Activated T-cell treated with anti-CD3 and anti-CD28 coated beads for 4 hours (primary cell): Measurements from ENCODE around the gene HOXB13.

ENCODE experiments used
- DNase-seq: peaks from one replicate; pipeline ENCODE4 v3.0.0-alpha.2; 2020

The HOXB13 gene

DNA sequence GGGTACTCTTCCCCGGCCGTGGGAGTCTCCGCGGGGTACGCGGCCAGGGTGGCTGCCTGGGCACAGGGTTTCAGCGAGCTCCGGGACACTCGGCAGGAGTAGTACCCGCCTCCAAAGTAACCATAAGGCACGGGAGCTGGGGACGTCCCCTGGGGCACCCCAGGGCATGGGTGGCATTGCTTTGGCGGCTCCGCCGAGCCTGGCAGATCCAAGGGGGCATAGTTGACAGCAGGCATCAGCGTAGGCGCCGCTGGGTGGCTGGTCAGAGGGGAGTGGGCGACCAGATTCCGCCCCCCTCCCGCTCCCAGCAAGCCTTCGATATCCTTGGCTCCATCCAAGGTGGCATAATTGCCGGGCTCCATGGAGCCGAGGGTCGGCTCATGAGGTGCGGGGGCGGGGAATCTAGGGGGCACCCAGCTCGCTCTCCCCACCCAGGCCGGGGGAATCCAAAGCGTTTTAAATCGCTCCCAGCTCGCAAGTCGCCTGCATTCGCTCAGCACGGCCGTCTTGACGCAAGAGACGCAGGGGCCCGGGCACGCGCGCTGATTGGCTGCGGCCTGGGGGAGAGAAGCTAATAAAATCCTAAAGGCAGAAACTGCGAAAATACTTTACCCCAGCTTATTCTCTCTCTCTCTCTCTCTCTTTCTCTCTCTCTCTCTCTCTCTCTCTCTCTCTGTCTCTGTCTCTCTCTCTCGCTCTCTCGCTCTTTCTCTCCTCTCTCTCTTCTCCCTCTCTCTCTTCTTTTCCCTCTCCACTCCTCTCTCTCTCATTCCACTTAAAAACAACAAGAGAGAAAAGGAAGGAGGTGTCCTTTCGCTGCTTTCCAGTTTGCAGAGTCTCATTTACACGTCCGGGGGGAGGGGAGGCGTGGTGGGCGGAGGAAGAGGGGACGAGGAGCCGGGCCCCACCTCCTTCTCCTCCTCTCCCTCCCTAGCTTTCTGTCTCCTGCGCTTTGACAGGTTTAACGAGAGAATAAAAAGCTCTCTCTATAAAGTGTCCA lies at the start of gene HOXB13:
TSS of gene HOXB13 (minus strand) at position 519 of the 1,000 bp plus-strand sequence. CDS start at position 362, 157 bp downstream.
- peak; percentile 21 for DNase-seq

DNA sequence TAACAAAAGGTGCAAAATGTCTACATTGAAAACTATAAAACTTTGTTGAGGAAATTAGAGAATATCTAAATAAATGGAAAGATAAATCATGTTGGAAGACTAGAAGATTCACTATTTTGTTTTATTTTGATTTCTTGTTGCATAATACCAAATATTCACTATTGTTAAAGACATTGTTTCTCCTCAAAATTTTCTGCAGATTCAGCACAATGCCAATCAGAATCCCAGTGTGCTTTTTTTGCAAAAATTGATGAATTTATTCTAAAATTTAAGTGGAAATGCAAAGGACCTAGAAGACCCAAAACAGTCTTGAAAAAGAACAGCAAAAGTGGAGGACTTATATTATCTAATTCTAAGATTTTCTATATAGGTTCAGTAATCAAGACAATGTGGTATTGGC lies 48.1 kb upstream of the HOXB13 start:
- no peak for DNase-seq

DNA sequence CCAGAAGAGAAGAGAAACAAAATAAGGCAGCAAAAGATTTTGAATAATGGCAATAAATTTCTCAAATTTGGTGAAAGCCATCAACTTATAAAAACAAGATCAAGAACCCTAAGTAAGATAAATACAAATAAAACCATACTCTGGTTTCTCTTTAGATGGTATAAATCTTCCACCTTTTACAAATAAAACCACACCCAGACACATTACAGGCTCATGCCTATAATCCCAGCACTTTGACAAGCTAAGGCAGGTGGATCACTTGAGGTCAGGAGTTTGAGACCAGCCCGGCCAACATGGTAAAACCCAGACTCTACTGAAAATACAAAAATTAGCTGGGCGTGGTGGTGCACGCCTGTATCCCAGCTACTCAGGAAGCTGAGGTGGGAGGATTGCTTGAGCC lies 44.7 kb upstream of the HOXB13 start:
- DNase-seq, result no peak

DNA sequence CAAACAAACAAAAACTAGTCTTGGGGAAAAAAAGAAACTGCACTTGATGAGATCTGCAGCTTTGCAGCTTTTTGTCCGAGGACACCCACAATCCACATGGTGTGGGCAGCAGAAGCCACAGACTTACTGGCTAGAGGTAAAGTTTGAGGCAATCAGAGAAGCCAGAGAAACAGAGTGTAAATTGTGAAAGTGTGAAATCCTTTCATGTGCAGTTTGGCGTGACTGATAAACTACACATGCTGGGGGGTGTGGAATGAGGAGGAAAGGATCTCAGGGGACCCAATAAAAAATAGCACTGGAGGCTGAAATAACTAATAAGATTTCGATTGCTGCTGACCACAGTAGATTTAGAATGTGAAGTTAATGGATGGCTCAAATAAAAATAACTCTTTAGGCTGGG lies 42.4 kb upstream of the HOXB13 start:
- DNase-seq, result no peak

DNA sequence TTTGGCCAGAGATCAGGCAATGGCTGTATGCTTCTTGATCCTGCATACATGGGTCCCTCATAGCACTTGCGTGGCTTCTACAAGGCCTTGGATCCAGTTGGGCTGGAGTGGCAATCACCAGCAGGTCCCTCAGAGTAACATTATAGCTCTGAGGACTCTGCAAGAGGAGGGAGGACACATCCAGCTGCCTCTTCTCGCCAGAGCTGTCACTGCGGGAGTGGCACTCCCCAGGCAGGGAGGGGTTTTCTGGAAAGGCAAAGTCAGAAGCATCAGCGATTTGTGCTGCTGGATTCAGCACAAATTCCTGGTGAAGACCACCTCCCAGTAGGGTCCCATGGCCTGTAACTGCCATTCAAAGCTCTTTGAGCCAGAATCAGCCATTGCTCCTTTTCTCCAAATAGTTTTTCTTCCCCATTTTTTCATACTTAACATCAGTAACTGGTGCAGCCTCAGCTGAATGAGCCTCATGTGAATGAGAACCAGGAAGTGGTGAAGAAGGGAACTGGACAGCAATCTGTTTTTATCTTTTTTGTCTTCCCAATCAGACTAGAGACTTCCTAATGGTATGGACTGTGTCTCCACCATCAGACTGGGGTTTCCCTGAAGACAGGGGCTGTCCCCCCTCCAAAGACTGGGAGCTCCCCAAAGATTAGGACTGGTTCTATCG lies 40.6 kb upstream of the HOXB13 start:
- DNase-seq, result no peak

DNA sequence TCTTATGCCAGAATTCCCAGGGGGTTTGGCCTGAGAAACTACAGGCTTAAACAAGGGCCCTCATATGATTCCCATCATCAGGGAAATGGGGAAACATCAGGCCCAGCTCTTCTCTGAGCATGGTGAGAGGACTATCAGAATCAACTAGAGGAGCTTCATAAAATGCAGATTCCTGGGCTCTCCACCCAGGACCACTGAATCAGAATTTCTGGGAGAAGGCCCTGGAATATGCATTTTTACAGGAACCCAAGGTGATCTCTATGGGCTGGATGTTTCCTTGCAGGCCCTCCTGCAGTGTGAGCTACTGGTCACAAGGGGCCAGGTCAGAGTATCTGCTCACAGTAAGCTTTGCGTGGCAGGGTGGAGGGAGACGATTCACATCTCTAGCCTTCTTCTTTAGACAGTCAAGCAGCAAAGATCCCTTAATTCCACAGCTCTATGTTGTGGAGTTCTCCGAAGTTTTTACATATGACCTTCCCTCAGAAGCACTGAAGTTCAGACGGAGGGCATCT lies 38.8 kb upstream of the HOXB13 start:
- no peak for DNase-seq

DNA sequence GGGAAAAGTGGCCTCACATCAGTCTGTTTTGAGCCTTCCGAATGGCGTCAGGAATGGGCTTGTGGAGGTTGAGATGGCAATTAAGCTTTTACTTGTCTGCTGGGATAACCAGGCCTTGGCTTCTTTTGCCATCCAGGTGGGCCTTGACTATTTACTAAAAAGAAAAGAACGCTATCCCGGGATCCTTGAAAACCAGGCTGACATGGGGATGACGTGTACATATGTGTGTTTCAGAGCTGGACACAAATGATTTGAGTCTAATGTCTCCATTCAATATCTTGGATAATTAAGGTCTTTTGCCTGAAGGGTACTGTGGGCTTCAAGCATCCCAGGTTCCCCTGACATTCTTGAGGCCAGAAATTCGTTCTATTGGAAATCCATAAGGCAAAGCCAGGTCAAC lies 32.6 kb upstream of the HOXB13 start:
- no peak for DNase-seq

DNA sequence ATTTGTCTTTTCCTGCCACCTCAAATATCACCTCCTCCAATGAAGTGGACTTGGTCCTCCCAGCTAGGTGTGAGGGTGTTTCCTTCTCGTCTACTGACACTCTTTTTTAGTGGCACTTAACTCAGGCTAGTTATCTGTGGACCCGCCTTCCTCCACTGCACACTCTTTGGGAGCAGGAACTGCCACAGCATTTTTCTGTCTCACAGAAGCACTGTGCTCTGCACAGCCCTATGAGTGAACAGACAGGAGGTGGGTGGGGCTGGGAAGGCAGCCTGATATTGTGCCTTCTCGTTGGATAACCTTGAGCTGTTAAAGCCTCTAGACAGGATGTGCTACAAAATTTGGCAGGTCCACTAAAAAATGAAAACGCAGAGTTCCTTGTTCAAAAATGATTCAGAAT lies 31.9 kb upstream of the HOXB13 start:
- DNase-seq, result no peak

DNA sequence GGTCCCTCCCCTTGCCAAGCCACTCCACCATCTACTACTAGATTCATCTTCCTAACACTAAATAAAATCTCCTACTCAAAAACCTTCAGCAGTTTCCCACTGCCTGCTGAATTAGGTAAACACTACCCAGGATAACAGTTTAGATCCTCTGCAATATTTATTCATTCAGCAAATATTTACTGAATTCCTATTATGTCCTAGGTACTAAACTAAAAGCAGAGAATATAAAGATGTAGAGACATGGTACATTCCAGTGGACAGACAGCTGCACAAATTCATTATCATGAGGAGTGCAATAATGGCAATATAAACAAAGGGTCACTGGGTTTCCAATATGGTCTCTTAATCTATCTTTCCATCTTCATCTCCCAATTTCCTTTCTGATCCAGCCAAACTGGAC lies 30.7 kb upstream of the HOXB13 start:
- no peak for DNase-seq

DNA sequence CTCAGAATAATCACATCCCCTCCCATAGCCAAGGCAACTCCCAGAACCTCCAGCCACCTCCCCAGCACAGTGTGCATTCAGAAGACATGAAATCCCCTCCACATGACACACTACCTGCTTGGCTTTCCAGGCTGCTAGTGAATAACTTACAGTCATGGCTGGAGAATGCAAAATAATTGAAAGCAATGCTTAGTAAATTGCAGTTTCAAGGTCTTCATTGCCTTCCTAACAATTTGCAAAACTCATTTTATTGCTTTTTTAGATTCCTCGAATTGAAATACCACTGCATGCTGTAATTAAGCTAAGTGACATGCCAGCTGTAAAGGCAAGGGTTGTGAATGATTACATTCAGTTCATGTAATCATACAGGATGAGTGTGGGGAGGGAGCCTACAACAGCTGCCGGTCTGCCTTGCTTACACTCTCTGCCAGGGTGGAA lies 29.0 kb upstream of the HOXB13 start:
- no peak for DNase-seq

DNA sequence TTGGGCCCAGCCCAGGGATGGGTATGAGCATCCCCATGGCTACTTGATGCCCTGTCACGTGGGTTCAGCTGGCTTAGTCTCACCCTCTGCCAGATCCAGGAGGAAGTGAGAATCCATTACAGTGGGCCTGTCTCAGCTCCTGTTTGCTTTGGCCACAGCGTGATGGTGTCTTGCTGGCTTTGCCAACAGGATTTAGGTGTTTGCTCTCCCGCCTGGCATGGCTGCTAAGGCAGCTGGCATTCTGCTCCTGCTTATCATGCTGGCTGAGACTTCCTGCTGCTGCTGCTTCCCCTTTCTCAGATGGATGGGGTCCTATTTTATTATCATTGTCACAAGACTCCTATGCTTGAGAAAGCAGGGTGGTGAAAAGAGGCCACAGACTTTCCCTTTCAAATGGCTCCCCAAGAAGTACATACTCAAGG lies 28.3 kb upstream of the HOXB13 start:
- DNase-seq, result no peak

DNA sequence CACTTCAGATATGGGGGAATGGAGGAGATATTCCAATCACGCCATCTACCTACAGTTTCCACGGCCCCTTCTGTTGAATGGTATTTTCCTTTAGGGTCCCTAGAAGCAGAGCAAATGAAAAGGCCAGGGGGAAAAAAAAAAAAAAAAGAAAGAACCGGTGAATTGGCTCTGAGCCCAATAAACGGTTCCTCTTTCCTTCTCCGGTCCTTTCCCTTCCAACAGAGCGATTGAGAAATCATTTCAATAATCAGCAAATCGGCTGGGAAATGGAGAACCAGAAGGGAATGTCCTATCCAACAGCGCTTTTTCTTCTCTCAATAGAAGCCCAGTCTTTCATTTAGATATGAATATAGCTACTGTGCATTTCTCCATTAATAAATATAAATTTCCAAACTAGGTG lies 26.8 kb upstream of the HOXB13 start:
- DNase-seq, result no peak

DNA sequence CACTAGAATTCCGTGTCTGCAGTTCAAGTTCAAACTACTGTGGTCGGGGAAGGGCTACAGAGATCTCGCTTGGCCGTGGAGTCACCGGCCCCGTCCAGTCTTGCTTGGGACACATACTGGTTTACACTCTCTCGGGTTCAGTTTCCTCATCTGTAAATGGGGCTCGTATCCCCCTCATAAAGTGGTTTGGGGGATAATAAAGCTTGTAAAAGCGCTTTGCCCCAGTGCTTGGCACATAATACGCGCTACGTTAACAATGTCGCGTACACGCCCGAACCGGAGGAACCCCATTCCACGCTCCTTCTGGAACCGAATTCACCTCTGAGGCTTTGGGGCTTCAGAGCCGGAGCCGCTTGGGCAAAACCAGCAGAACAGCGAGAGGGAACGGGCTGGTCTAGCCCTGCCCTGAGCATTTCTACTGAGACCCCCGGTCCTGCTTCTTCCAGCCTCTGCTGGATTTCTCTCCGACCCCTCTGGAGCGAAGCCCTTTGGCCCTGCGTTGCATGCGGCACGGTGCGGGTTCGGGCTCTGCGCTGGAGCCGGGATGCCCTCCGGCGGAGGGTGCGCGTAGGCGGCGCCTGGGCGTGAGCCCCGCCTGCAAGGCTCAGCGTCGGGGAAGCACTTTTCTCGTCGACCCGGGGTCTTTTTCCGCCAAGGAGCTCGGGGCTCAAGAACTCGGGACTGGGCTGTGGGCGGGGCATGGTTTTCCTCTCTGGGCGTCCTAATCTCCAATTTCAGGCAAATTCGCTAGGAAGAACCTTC lies 26.1 kb upstream of the HOXB13 start:
- DNase-seq, result no peak

DNA sequence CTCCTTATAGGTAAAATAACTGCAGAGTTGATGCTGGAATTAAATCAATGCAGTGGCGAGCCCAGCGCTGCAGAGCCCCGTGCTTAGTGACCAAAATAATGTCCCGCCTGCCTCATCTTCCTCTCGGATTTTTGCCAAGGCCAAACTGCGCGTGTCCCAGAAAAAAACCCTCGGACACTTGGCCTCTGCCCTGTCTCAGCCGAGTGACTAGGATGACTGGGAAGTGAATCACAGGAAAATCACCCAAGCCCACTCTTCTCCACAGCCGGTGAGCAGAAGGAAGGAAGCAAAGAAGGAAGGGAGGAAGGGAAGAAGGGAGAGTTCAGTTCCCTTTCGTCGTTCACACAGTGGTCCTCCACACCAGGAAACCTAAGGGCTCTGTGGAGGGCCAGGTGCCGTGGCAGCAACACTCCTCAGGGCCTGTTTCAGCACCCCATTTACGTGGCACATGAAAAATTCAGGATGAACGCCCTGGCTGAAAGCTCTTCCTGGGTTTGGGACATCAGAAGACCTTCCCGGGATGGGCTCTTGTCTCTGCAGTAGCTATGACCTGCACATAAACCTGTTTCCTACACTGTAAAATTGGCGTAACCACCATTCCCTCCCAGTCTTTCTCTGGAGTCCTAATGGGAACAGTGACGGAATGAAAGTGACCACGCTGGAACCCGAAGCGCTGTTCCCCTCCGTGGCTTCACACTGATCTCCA lies 25.4 kb upstream of the HOXB13 start:
- DNase-seq, result no peak

DNA sequence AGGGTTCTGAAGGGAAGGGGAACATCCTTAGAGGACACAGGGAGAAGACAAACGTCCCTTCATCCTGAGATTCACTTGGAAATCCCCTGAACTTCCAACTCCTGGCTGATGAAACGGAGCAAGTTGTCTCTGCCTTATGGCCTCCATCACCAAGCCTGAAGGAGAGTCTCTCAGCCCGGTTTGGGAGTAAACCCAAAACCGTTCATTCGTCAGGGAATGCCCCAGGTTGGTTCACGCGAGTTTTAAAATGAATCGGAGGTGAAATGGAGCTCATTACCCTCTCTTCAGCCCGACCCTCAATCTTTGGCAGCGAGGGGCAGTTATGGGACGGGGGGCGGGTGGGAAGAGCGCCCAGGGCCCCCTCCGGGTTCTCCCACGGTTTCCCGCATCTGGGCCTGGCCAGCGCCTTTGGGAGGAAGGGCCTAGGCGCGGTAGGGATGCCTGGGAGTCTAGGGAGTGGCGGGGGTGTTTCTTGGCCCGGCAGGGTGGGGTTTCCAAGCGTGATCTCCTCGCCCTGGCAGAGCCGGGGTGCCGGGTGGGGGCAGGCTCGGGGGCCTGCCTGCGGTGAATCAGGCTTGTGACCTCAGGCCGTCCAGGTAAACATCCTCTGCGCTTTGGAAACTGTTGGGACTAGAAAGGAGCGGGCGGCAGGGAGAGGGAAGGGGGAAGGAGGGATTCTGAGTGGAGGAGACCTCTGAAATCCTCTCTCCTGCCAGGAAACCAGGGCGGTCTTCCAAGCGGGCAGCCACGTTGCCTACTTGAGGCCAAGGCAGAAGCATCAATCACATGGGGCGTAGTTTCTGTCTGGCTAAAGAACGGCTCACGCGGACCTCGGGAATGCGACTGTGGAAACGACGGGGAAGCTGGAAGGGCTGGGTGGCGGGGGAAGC lies 24.1 kb upstream of the HOXB13 start:
- DNase-seq, result no peak

DNA sequence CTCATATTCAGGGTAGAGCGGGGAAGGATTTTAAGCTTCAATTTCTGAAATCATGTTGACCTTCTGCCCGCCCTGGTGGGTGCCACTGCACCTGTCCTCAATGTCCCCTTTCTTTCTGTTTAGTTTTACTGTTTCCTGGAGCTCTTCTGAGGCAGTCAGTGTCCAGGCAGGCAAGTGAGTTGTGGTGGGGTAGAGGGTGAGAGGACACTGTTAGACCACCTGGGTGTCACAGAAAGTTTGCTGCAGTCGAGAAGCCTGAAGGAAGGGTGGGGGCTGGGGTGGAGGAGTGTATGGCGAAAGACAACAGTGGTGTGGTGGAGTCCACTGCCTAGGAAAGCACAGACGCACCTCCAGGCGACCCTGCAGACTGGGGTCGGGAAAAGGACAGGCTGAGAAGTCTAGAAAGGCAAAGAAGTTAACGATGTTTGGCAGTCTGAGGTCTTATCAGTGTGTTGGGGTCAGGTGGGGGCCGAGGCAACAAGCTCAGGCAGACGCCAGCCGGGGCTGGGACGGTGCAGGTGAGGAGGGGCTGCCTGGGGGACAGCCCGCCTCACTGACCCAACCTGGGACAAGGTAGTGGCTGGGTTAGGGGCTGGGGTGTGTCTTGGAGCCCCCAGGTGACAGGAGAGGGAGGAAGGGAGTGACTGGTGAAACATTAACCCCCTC lies 23.3 kb upstream of the HOXB13 start:
- no peak for DNase-seq

DNA sequence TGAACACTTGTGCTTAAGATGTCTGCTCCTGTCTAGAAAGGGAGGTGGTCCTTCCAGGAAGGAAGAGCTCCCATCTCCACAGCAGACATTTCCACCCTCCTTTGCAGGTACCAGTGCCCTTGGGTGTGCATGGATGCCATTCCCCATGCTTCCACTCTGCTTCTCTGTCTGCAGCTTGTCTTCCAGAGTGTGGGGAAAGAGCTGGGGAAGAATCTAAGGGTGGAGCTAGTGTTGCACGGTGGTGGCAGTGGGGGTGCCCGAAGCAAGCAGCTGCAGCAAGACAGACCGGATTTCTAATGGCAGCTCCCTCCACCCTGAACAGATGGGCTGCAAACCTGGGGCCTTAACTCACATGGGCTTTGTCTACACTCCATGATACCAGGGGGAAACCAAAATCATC lies 22.6 kb upstream of the HOXB13 start:
- no peak for DNase-seq

DNA sequence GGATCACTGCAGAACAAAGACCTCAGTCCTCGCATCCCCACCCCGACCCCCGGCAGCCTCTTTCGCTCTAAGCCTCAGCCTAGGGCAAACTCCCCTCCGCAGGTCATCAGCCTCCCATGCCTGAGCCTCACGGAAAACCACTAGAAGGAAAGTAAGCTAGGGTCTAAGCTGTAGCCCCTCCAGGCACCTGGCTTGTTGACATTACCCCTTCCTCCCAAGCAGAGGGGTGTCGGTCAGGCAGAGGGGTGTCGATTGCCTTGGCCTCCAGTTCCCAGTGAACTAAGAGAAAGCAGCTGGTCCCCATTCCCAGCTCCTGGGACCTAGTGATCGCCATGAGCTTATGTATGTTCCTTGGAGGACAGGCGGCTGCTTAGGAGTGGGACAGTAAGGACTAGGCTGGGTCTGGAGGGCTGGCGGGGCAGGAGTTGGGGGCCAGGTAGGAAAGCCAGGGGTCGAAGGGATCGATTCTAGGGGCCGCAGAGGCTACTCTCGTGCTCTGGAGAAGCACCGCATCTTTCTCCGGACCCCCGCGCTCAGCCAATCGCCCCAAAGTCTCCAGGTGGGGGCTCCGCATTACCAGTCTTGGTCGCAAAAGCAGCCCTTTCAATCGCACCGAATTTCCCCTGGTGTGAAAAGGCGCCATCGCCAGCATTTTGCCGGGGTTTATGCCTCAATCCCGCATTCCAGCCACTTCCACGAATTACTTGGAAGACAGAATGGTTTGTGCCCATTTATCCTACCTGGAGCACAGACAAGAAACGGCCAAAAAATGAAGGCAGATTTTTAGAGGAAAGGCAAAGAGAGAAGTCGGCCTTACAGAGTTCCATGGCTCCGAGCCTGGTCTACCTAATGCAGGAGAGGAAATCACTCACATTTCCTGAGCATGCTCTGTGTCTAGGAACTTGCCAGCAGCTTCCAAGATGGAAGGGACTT lies 21.3 kb upstream of the HOXB13 start:
- DNase-seq, result no peak

DNA sequence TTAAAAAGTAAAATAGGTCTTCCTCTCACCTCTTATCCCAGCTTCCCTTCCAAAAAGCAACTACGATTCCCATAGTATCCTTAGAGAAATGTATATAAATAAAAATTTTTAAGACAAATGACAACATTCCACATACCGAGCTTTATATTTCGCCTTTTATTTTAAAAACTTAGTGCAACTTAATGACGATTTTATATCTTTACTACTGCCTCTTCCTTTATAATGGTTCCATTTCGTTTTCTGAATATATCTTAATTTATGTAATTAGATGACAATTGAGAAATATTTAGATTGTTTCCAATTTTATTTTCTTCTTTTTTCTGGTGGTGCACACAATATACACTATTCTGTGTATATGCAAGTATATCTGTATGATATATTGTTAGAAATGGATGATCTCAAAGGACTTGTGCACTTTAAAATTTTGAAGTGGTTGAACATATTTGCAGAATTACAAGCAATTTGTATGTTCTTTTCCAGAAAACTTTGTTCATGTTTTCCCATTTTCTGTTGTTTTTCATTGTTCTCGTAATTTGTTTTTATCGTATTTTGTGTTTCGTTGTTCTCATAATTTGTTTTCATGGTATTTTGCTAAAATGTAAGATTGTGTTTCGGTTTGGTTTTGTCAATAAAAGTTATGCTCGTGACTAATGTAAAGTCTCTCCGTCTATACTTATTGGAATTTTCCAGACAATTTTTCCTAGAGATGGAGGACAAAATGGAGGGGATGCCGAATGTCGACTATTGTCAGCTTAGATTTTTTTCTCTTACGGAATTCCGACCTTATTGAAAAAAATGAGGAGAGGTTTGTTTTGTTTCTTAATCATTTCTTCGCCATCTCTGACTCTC lies 20.4 kb upstream of the HOXB13 start:
- DNase-seq, result no peak
